COLO668 (cell line): ENCODE results near the gene CCDC200.
"Not testable (repeated sequence)": the region's sequence is repeated elsewhere in the genome, so short reads cannot be mapped to it uniquely, and the experiment has no call there.

Experiments used
- DNase-seq: peaks from one replicate; lab custom pipeline; 2025; ENCODE audit not compliant: unreplicated experiment; lab: John Stamatoyannopoulos, UW

Gene CCDC200

DNA sequence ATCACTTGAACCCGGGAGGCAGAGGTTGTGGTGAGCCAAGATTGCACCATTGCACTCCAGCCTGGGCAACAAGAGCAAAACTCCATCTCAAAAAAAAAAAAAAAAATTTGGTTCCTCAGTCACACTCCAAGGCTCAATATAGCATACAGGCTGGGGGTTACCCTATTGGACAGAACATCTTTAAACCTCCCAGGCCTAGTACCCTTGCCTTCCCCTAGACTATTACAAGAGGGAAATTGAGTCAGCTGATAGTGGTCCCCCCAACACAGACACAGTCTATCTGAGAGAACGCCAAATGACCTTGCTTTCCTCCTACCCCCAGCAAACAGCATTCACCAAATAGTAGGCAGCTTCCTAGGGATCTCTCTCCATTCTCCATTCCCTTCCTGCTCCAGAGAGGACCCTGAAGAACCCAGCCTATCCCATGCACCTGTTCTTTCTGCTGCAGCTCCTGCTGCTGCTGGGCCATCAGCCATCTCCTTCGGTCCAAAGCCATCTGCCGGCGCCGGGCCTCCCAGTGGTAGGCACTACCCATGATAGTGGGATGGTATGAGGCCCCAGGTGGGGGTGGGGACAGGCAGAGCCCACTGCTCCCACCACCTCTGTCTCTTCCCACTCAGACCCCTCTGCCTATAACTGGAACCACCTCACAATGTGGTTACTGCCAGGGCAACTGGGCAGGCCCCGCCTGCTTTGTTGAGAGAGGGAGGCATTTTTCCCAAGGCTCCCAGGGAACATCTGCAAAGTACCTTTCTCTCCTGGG, at the start of gene CCDC200:
CCDC200 (minus strand) TSS at position 604 of the 763 bp plus-strand sequence; CDS start at position 535, 69 bp downstream.
- DNase-seq: not testable (repeated sequence)

DNA sequence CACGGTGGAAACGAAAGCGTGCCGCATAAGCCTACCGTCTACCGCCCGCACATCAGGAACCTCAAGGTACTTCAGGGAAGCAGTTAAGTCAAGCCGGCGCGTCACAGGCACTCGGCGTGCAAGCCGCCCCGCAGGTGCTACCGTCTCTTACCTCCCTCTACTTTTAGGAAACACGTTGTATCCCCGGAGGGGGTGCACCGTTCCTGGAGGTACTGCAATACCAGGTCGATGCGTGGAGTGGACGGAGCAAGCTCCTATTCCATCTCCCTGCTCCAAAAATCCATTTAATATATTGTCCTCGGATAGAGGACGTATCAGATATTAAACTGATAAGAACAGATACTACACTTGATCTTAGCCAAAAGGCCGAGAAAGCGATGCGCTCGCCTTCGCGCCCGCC, 44.5 kb upstream of the CCDC200 start:
- DNase-seq: not testable (repeated sequence)

DNA sequence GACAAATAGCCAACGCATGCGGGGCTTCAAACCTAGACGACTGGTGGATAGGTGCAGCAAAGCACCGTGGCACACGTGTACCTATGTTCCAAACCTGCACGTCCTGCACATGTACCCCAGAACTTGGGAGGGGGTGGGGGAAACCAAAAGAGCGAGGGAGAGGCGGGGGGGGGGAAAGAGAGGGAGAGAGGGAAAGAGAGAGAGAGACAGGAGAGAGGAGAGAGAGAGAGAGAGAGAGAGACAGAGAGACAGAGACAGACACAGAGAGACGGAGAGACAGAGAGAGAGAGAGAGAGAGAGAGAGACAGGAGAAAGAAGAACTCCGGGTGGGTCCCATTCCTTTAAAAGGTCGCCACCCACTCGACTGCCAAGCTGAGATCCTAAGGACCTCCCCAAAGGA, 44.1 kb upstream of the CCDC200 start:
- not testable (repeated sequence) for DNase-seq

DNA sequence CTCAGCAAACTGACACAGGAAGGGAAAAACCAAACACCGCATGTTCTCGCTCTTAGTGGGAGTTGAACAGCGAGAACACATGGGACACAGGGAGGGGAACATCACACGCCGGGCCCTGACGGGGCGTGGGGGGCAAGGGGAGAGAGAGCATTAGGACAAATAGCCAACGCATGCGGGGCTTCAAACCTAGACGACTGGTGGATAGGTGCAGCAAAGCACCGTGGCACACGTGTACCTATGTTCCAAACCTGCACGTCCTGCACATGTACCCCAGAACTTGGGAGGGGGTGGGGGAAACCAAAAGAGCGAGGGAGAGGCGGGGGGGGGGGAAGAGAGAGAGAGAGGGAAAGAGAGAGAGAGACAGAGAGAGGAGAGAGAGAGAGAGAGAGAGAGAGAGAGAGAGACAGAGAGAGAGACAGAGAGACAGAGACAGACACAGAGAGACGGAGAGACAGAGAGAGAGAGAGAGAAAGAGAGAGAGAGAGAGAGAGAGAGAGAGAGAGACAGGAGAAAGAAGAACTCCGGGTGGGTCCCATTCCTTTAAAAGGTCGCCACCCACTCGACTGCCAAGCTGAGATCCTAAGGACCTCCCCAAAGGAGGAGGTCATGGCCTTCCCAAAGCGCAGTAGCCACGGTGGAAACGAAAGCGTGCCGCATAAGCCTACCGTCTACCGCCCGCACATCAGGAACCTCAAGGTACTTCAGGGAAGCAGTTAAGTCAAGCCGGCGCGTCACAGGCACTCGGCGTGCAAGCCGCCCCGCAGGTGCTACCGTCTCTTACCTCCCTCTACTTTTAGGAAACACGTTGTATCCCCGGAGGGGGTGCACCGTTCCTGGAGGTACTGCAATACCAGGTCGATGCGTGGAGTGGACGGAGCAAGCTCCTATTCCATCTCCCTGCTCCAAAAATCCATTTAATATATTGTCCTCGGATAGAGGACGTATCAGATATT, 42.4 kb upstream of the CCDC200 start:
- not testable (repeated sequence) for DNase-seq

DNA sequence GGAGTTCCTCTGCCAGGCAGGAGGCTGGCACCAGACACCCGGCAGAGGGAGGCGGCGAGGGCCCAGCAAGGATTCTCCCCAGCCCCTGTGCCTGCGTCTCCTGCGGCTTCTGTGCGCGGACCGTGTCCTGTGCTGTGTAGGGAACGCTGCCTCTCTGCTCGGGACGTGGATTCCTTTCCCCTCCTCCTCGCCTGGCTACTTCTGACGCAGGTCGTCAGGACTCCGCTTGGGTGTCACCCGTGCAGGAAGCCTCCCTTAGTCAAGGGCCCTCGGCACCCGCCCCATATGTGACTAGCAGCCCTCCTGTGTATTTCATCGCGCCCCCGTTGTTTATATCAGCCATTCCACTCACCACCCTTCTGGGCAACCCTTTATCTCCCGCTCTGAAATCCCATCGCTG, 18.0 kb upstream of the CCDC200 start:
- DNase-seq: not testable (repeated sequence)

DNA sequence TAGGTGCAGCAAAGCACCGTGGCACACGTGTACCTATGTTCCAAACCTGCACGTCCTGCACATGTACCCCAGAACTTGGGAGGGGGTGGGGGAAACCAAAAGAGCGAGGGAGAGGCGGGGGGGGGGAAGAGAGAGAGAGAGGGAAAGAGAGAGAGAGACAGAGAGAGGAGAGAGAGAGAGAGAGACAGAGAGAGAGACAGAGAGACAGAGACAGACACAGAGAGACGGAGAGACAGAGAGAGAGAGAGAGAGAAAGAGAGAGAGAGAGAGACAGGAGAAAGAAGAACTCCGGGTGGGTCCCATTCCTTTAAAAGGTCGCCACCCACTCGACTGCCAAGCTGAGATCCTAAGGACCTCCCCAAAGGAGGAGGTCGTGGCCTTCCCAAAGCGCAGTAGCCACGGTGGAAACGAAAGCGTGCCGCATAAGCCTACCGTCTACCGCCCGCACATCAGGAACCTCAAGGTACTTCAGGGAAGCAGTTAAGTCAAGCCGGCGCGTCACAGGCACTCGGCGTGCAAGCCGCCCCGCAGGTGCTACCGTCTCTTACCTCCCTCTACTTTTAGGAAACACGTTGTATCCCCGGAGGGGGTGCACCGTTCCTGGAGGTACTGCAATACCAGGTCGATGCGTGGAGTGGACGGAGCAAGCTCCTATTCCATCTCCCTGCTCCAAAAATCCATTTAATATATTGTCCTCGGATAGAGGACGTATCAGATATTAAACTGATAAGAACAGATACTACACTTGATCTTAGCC, 12.4 kb upstream of the CCDC200 start:
- not testable (repeated sequence) for DNase-seq

DNA sequence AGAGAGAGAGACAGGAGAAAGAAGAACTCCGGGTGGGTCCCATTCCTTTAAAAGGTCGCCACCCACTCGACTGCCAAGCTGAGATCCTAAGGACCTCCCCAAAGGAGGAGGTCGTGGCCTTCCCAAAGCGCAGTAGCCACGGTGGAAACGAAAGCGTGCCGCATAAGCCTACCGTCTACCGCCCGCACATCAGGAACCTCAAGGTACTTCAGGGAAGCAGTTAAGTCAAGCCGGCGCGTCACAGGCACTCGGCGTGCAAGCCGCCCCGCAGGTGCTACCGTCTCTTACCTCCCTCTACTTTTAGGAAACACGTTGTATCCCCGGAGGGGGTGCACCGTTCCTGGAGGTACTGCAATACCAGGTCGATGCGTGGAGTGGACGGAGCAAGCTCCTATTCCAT, 11.2 kb upstream of the CCDC200 start:
- not testable (repeated sequence) for DNase-seq

DNA sequence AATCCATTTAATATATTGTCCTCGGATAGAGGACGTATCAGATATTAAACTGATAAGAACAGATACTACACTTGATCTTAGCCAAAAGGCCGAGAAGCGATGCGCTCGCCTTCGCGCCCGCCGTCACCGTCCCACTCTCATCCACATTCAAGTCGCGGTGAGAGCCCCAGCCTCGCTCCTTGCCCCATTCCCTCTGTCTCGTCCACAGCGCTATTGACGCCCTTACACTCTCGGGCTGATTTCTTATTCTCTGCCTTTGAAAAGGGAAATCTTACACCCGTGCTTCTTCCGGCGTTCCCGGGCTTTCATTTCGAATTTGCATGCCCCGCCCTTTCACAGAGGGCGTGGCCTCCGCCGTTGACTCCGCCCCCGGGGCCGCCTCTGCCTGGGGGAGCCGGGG, 5.5 kb upstream of the CCDC200 start, which contains the start of gene RNU2-1:
RNU2-1 (minus strand) TSS at position 101 of the 400 bp plus-strand sequence.
- DNase-seq: not testable (repeated sequence)

DNA sequence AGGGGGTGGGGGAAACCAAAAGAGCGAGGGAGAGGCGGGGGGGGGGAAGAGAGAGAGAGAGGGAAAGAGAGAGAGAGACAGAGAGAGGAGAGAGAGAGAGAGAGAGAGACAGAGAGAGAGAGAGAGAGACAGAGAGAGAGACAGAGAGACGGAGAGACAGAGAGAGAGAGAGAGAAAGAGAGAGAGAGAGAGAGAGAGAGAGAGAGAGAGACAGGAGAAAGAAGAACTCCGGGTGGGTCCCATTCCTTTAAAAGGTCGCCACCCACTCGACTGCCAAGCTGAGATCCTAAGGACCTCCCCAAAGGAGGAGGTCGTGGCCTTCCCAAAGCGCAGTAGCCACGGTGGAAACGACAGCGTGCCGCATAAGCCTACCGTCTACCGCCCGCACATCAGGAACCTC, 4.8 kb upstream of the CCDC200 start:
- not testable (repeated sequence) for DNase-seq

DNA sequence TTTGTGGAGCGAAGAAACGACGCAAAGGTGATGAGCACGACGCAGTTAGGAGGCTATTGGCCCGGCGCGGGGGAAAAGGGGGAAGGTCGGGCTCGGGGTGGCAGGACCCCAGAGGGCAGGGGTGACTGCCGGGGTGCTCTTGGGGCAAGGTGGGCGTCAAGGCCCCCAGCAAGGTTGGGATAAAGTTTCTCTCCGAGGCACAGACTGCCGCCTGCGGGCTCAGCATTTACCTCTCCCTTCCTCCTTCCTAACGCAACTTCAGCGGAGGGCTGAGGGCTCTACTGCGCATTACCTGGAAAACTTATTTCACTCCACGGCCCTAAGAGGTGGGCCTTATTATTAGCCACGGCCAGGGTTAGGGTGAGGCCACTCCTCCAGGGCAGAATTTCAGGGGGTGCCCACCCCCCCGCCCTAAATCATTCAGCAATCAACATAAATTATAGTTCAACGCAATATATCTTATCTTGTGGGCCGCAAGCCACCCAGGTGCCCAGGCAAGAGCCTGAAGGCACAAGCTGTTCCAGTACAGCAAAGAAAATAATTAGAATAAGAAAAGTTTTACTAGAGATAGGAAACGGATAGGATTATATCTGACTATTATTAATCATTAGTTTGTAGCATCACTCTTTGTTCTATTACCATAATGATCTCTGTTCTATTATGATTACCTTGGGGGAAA, 3.7 kb upstream of the CCDC200 start:
- DNase-seq: not testable (repeated sequence)

DNA sequence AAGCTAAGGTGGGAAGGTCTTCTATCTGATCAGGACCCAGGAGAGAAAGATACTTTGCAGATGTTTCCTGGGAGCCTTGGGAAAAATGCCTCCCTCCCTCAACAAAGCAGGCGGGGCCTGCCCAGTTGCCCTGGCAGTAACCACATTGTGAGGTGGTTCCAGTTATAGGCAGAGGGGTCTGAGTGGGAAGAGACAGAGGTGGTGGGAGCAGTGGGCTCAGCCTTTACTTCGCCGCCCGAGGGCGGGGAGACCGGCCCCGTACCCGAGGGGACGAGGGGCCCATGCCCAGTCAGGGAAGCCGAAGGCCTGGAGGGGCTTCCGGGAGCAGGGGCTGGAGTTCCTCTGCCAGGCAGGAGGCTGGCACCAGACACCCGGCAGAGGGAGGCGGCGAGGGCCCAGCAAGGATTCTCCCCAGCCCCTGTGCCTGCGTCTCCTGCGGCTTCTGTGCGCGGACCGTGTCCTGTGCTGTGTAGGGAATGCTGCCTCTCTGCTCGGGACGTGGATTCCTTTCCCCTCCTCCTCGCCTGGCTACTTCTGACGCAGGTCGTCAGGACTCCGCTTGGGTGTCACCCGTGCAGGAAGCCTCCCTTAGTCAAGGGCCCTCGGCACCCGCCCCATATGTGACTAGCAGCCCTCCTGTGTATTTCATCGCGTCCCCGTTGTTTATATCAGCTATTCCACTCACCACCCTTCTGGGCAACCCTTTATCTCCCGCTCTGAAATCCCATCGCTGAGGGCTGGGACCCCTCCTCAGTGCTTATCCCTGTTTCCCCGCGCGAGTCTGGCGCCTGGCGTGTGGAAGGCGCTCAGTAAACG, 3.0 kb upstream of the CCDC200 start:
- not testable (repeated sequence) for DNase-seq

DNA sequence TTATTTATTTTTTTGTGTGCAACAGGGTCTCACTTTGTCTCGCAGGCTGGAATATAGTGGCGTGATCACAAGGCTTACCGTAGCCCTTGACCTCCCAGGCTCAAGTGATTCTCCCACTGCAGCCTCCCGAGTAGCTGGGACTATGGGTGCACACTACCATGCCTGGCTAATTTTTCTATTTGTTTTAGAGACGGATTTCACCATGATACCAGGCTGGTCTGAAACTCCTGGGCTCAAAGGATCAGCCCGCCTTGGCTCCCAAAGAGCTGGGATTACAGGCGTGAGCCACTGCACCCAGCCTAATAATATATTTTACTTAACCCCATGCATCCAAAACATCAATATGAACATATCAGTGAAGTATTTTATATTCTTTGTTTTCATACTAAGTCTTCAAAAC, 2.0 kb downstream of the CCDC200 start:
- no peak for DNase-seq

DNA sequence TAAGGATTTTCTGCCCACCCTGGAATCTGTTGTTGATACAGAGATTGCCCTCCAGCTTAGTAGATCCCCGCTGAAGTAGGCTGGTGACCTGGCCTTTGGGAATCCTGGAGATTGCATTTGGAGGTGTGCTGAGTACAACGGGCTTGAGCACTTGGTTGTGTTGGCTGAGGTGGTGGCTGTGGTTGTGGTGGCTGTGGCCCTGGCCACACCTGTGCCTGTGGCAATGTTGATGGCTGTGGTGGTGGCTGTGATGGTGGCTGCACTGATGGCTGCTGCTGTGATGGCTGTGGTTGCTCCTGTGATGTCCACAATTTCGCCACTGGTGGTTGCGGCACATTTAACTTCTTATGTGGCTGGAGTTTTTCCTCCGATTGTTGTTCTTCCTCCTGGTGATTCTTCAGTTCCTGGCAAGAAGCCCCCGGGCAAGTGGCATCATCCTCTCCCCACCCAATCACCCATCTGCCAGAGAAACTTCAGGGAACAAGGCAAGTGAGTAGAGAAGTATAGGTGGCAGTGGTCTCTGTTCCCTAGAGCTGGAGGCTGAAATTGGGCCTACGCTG, 4.2 kb downstream of the CCDC200 start:
- no peak for DNase-seq

DNA sequence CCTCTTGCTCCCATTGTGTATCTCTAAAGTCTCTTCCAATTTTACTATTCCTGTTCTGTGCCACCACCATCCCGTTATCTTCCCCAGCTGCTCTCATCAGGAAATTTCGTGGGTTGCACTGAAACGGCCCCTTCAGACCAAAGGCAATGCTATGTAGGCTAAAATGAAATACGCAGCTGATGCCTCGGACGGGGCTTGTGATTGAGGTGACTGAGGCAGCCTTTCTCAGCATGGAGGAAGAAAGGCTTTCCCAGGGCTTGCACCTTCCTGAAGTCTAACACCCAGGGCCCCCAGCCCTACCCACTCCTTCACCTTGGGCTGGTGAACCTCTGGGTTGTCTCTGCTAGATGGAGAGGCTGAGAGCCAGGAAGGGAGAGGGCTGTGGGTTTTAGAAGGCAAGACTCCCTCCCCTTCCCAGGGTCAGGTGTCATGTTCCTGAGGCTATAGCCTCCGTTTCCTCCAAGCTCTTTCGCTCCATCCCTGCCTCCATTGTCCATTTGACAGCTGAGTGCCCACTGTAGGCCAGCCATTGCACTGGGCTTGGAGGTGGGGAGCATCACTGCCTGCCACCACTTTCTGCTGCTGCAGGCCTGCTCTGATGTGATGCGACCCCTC, 7.8 kb downstream of the CCDC200 start:
- no peak for DNase-seq

DNA sequence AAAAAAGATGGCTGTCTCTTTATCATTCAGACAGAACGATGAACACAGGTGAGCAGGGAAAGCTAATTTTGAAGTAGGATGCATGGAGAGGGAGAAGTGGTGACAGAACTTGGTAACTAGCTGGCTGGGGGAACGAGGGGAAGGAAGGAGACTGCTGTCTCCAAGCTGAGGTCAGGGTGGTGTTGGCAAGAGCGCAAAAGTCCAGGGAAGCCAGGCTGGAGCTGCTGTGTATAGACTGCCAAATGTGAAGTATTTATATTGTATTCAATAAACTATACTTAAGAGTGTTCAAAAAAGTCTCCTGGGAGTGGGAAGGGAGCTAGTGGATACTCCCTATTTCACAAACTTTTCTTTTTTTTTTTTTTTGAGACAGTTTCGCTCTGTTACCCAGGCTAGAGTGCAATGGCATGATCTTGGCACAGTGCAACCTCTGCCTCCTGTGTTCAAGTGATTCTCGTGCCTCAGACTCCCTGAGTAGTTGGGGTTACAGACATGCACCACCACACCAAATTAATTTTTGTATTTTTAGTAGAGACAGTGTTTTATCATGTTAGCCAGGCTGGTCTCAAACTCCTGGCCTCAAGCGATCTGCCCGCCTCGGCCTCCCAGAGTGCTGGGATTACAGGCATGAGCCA, 8.6 kb downstream of the CCDC200 start:
- DNase-seq: no peak

DNA sequence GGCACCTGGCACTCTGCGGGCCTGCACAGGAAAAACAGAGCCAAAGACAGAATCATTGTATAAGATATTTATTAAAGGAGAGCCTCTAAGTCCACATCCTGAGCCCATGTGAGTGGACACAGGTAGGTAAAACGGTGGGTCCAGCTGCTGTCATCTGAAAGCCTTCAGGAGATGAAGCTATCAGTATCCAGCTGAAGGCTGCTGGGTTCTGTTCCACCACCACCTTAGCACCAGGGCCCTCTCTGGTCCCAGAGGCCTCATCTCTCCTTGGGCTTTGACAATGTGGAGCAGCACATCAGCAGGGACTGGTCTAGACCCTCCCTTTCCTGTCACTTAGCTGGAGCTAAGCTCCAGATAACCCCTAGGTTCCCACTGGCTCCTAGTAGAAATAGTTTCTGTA, 9.4 kb downstream of the CCDC200 start:
- no peak for DNase-seq

DNA sequence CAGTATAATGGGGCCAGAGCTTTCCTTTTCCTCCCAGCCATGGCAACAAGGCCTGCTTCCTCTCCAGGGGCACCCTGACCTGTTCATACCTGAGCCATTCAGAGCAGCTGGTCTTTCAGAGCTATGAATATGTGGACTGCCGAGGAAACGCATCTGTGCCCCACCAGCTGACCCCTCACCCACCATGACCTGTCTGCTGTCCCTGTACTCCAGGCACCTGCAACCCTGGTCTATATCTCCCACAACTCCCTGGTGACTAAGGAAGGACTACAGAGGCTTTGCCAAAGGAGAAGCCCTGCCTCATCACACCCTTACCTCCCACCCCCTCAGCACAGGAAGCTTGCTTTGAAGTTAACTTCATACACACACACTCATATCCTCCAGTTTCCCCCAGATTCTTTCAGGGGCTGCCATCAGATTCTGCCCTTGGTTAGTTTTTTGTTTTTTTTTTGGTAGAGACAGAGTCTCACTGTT, 10.8 kb downstream of the CCDC200 start:
- no peak for DNase-seq
